Measurements from ENCODE around the gene C11orf91. TPM values are rescaled to one million over a fixed set of nuclear protein-coding genes. Genes with fewer than 3 reads are reported as not detected.

Gene C11orf91
- total and polyA plus RNA-seq, 2 of the 8 experiments (the other 6 are each of a cell fraction or from before 2014, with no cell fraction given) = not detected

- TF ChIP-seq EP300 (IDR thresholded peaks at IDR 0.05; ENCODE audit: borderline replicate concordance in 1 of 2, low read depth in 2 of 2, low read length in 2 of 2) (no peak), SRF (IDR thresholded peaks at IDR 0.05; ENCODE audit: low read depth, low read length) (no peak), RFX5 (IDR thresholded peaks at IDR 0.05; ENCODE audit: borderline replicate concordance, low read depth, low read length) (no peak), RBBP5 (IDR thresholded peaks at IDR 0.05; ENCODE audit: borderline replicate concordance, low read depth, low read length) (no peak), ZNF274 (IDR thresholded peaks at IDR 0.05; ENCODE audit: borderline replicate concordance, extremely low read depth, low read length) (no peak), EGR1 (IDR thresholded peaks at IDR 0.05; ENCODE audit: borderline replicate concordance, low read depth, low read length) (no peak), ATF3 (IDR thresholded peaks at IDR 0.05; ENCODE audit: insufficient read depth, low read depth, low read length) (no peak), POU5F1 (IDR thresholded peaks at IDR 0.05; ENCODE audit: low read depth, low read length) (no peak)
Observed at GRCh38 chr11:33695051-33695566, 5.5 kb downstream of the C11orf91 start (continued).

Data from H1 (cell line).